ENCODE results near the gene MBIP. TPM values are rescaled to one million over a fixed set of nuclear protein-coding genes. Genes with fewer than 3 reads are reported as not detected.

Gene MBIP
- total RNA-seq, 1 experiment from 2014 or later: 19.1 TPM

DNA sequence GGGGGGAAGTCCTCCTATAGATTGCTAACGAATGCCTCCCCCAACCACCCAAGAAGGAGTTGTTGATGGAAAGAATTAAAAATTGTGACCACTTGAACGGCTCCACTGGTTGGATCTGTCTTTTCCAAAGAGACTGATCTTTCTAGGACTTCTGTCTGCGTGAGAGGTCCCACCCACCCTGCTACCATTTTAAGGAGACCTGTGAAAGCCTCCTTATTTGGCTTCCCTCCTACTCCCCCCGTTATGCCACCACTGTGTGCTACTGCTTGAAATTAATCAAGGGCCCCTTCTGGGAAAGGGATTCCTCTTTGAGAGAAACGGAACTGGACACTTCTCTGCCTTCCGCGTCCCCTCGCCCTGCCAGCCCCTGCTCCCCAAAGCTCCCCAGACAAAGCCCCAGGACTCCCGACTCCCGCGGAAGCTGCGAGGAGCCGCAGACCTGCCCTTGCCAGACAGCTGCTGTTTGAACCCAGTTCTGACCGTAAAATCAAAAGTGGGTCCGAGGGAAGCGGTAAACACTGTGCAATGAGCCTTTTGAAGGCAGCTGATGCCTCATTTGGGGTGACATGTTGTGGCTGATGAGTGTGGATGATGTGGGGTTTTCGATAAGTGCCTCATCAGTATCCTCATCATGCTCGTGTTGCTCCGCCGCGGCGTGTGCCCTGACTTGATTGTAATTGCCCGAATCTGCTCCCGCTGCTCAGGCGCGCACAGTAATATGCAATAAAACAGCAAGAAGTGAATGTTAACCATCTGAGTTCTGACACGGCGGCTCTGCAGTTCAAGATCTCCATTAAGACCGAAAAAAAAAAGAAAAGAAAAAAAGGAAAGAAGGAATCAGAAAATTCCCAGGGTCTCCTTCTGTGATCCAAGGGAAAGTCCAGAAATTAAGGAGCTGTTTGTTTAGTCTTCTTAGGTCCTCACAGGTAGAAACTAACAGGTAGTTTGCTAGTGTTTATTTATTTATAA is 48.2 kb downstream of the MBIP start:
- ATAC-seq (no peak), DNase-seq (ENCODE audit: low read depth, low spot score) (no peak)
- Histone ChIP-seq H3K9me3 (ENCODE audit: control insufficient read depth in 1 of 2, insufficient read depth in 1 of 2, low read depth in 1 of 2, low read length in 2 of 2) (no peaks in the 10 kb centered on the region), H3K4me1 (ENCODE audit: control insufficient read depth in 1 of 2, insufficient read depth in 2 of 2, low read length in 2 of 2) (no peaks in the 10 kb centered on the region), H2AFZ (ENCODE audit: low read depth, low read length, poor library complexity, severe bottlenecking) (no peak overlapping the region), H3K4me2 (ENCODE audit: low read length) (no peak overlapping the region), H3K9ac (ENCODE audit: low read length) (no peak overlapping the region), H4K20me1 (ENCODE audit: insufficient read depth) (no peaks in the 10 kb centered on the region), H3K4me3 (replicated peaks in 1 of 2; ENCODE audit: low read depth in 1 of 2, low read length in 2 of 2) (no peak overlapping the region), H3K27ac (ENCODE audit: low read depth, low read length) (no peak overlapping the region), H3K36me3 (ENCODE audit: control insufficient read depth in 1 of 2, insufficient read depth in 2 of 2, low read length in 2 of 2) (no peaks in the 10 kb centered on the region), H3K27me3 (ENCODE audit: insufficient read depth, low read length) (no peaks in the 10 kb centered on the region), H3K79me2 (ENCODE audit: insufficient read depth, low read length) (no peaks in the 10 kb centered on the region), H3K9me2 (ENCODE audit: insufficient read depth) (no peaks in the 10 kb centered on the region)
- ChIA-PET CTCF (no interaction called here), RAD21 (ENCODE audit: low non-redundant PET in 1 of 2, low total read pairs in 2 of 2, uncharacterized antibody in 2 of 2, unreplicated experiment in 2 of 2) (no interaction called here), POLR2A (no interaction called here)
- BruUV-seq (replicated peaks): no TSS peak
- intact Hi-C loops (cut with micrococcal nuclease): no loop called here
- TF ChIP-seq POLR2A (IDR thresholded peaks at IDR 0.05; ENCODE audit: borderline replicate concordance, extremely low read depth, insufficient read depth, insufficient read length): no peak
- no peak for TF ChIP-seq EZH2 (IDR thresholded peaks at IDR 0.05)
- no peak for TF ChIP-seq MAX (IDR thresholded peaks at IDR 0.05)
- no peak for TF ChIP-seq POLR2AphosphoS5 (IDR thresholded peaks at IDR 0.05; ENCODE audit: low read depth, low read length)
- TF ChIP-seq, protein P1, sequence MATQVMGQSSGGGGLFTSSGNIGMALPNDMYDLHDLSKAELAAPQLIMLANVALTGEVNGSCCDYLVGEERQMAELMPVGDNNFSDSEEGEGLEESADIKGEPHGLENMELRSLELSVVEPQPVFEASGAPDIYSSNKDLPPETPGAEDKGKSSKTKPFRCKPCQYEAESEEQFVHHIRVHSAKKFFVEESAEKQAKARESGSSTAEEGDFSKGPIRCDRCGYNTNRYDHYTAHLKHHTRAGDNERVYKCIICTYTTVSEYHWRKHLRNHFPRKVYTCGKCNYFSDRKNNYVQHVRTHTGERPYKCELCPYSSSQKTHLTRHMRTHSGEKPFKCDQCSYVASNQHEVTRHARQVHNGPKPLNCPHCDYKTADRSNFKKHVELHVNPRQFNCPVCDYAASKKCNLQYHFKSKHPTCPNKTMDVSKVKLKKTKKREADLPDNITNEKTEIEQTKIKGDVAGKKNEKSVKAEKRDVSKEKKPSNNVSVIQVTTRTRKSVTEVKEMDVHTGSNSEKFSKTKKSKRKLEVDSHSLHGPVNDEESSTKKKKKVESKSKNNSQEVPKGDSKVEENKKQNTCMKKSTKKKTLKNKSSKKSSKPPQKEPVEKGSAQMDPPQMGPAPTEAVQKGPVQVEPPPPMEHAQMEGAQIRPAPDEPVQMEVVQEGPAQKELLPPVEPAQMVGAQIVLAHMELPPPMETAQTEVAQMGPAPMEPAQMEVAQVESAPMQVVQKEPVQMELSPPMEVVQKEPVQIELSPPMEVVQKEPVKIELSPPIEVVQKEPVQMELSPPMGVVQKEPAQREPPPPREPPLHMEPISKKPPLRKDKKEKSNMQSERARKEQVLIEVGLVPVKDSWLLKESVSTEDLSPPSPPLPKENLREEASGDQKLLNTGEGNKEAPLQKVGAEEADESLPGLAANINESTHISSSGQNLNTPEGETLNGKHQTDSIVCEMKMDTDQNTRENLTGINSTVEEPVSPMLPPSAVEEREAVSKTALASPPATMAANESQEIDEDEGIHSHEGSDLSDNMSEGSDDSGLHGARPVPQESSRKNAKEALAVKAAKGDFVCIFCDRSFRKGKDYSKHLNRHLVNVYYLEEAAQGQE (IDR thresholded peaks at IDR 0.05; ENCODE audit: low read depth): no peak
- no peak for TF ChIP-seq EZH2phosphoT487 (IDR thresholded peaks at IDR 0.05; ENCODE audit: borderline replicate concordance)
- TF ChIP-seq EGR1 (IDR thresholded peaks at IDR 0.05; ENCODE audit: low read depth): no peak
- no peak for TF ChIP-seq ELF1 (IDR thresholded peaks at IDR 0.05; ENCODE audit: borderline replicate concordance, low read depth)
- no peak for TF ChIP-seq ZBTB33 (IDR thresholded peaks at IDR 0.05; ENCODE audit: extremely low read depth, insufficient replicate concordance, low read length)
- no peak for TF ChIP-seq CEBPB (IDR thresholded peaks at IDR 0.05; ENCODE audit: low read depth)
- TF ChIP-seq CBX3 (IDR thresholded peaks at IDR 0.05; ENCODE audit: low read depth): no peak
- TF ChIP-seq, protein P2, sequence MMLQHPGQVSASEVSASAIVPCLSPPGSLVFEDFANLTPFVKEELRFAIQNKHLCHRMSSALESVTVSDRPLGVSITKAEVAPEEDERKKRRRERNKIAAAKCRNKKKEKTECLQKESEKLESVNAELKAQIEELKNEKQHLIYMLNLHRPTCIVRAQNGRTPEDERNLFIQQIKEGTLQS (IDR thresholded peaks at IDR 0.05): no peak
- TF ChIP-seq CTCF (IDR thresholded peaks at IDR 0.05 in 2 of 3, conservative IDR thresholded peaks at IDR 0.05 in 1 of 3; ENCODE audit: borderline replicate concordance in 1 of 3, insufficient read depth in 1 of 3, low read depth in 2 of 3, low read length in 2 of 3): no peak
